ENCODE data around the gene MGLL.

DNA sequence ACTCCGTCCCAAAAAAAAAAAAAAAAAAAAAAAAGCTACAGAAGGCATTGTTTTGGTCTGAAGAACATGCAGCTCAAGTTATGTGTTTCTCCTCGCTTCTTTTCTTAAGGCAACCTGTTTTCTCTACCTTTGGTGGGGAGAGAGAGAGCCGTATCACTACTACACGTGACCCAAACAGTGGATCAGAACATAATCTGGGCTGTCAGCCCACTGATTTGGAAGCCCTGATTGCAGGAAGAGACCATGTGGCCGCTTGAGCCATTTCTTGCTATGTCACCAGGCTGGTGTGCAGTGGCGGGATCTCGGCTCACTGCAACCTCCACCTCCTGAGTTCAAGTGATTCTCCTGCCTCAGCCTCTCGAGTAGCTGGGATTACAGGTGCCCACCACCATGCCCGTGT, 79.7 kb downstream of the MGLL start:
- TF ChIP-seq, protein P1, sequence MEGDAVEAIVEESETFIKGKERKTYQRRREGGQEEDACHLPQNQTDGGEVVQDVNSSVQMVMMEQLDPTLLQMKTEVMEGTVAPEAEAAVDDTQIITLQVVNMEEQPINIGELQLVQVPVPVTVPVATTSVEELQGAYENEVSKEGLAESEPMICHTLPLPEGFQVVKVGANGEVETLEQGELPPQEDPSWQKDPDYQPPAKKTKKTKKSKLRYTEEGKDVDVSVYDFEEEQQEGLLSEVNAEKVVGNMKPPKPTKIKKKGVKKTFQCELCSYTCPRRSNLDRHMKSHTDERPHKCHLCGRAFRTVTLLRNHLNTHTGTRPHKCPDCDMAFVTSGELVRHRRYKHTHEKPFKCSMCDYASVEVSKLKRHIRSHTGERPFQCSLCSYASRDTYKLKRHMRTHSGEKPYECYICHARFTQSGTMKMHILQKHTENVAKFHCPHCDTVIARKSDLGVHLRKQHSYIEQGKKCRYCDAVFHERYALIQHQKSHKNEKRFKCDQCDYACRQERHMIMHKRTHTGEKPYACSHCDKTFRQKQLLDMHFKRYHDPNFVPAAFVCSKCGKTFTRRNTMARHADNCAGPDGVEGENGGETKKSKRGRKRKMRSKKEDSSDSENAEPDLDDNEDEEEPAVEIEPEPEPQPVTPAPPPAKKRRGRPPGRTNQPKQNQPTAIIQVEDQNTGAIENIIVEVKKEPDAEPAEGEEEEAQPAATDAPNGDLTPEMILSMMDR (IDR thresholded peaks at IDR 0.05 in 4 of 5, conservative IDR thresholded peaks at IDR 0.05 in 1 of 5), result no peak
- no peak for TF ChIP-seq POLR2A (IDR thresholded peaks at IDR 0.05)

Data from gastrocnemius medialis (tissue), 4 donors.